Large intestine (tissue), 3 donors: ENCODE data around the gene RHBDL3. TPM values are rescaled to one million over a fixed set of nuclear protein-coding genes. Genes with fewer than 3 reads are reported as not detected.
"Not testable (repeated sequence)": the region's sequence is repeated elsewhere in the genome, so short reads cannot be mapped to it uniquely, and the experiment has no call there.

Experiments used
- DNase-seq, 2 donors: peaks; one replicate each; pipeline versions ENCODE4 v3.0.0 to v3.0.0-alpha.2; 2013
- H3K27ac ChIP-seq: one replicate; pipeline ENCODE4 v1.5.1; 2013; ENCODE audit warnings: low read length
- H3K27me3 ChIP-seq: 2 replicates; pipeline ENCODE4 v1.6.1; 2013; ENCODE audit warnings: low read length; ENCODE audit not compliant: control insufficient read depth, insufficient read depth
- H3K36me3 ChIP-seq: 2 replicates; pipeline ENCODE4 v1.6.1; 2013; ENCODE audit warnings: low read length; ENCODE audit not compliant: control insufficient read depth, insufficient read depth
- H3K4me1 ChIP-seq: one replicate; pipeline ENCODE4 v1.6.1; 2013; ENCODE audit warnings: low read length; ENCODE audit not compliant: control insufficient read depth, insufficient read depth
- H3K4me3 ChIP-seq: one replicate; pipeline ENCODE4 v1.5.1; 2013; ENCODE audit warnings: low read length
- H3K9me3 ChIP-seq: one replicate; pipeline ENCODE4 v1.6.1; 2013; ENCODE audit warnings: mild to moderate bottlenecking, low read depth, low read length, moderate library complexity; ENCODE audit not compliant: control insufficient read depth
- WGBS: methylation state at CpG from one replicate; pipeline ENCODE4 v1.1.5; 2013; ENCODE audit warnings: low lambda C conversion rate; ENCODE audit not compliant: insufficient coverage; 5-methylcytosine and 5-hydroxymethylcytosine counted together
- polyA plus RNA-seq: library from polyadenylated mRNA; unstranded; fragments of 120-200 nt; gene quantifications from one replicate; pipeline ENCODE4 v1.2.1, GENCODE V29; 2013

The RHBDL3 gene
- polyA plus RNA-seq, 1 donor = 0.88 TPM

GRCh38 chr17:32305049-32305448 lies 39.4 kb downstream of the RHBDL3 start:
- no peak overlapping the region for H3K4me3 ChIP-seq
- 100% methylated on average over 1 of the region's 9 CpGs for WGBS
- no peak overlapping the region for H3K27ac ChIP-seq
- no peak for DNase-seq
- peaks cover 5% of the 10 kb centered on the region for H3K27me3 ChIP-seq
- no peaks in the 10 kb centered on the region for H3K36me3 ChIP-seq
- H3K9me3 ChIP-seq = no peaks in the 10 kb centered on the region
- no peaks in the 10 kb centered on the region for H3K4me1 ChIP-seq

GRCh38 chr17:32307658-32308057 lies 42.0 kb downstream of the RHBDL3 start:
- Histone ChIP-seq H3K27me3 (peaks cover 12% of the 10 kb centered on the region), H3K4me1 (no peaks in the 10 kb centered on the region), H3K27ac (no peak overlapping the region), H3K4me3 (no peak overlapping the region), H3K36me3 (no peaks in the 10 kb centered on the region), H3K9me3 (no peaks in the 10 kb centered on the region)
- no CpG with 5 or more reads among the region's 4 CpGs for WGBS
- no peak for DNase-seq

DNA sequence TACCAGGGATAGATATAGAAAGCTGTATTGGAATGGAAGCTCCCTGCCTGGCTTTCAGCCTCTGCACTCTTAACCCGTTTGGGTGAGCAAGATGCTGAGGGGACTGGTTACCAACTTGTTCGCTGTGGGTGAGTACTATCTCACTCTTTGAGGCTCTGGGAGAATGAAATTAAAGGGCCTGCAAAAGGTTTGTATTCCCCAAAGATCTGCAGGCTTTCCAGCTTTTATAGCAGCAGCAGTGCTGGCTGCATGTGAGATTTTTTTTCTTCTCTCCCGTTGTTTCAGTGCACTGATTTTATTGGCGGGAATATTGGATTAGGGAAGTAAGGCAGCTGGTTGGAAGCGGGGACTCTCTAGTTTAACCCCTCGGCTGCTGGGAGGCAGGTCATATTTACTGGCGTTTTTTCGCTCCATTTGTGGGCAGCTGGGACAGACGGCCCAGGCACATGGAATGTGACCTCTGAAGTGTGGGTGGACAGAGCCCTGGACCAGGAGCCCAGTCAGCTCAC lies 45.5 kb downstream of the RHBDL3 start:
- DNase-seq = peak in 1 of 2 donors; percentile 16
- WGBS = 0% methylated on average over 1 of the region's 9 CpGs
- Histone ChIP-seq H3K27ac (no peak overlapping the region), H3K4me3 (no peak overlapping the region), H3K36me3 (no peaks in the 10 kb centered on the region), H3K9me3 (no peaks in the 10 kb centered on the region), H3K4me1 (no peaks in the 10 kb centered on the region), H3K27me3 (peaks cover 12% of the 10 kb centered on the region)

- H3K4me3 ChIP-seq = no peak overlapping the region
- no peaks in the 10 kb centered on the region for H3K9me3 ChIP-seq
- no peaks in the 10 kb centered on the region for H3K4me1 ChIP-seq
- peaks cover 7% of the 10 kb centered on the region for H3K27me3 ChIP-seq
- H3K36me3 ChIP-seq = no peaks in the 10 kb centered on the region
- no CpG with 5 or more reads among the region's 9 CpGs for WGBS
- DNase-seq = no peak
- H3K27ac ChIP-seq = no peak overlapping the region
These were observed 49.0 kb downstream of the RHBDL3 start for GRCh38 chr17:32314636-32315035.

DNA sequence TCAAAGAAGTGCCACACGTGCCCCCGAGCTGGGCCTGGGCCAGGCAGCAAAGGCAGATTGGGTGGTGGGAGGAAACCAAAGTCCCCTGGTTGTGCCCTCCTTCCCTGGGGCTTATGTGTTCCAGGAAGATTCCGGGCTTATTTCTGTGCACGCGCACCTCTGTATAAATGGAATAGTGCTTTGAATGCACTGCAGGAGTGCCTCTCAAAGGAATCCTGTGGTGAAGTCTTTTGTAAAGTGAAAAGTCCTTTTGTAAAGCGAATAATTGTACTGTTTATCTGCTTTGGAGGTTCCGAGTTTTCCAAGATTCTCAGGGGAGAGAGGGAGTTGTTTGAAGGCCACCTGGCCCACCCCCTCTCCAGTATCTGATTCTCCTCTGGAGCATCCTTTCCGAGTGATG lies 49.5 kb downstream of the RHBDL3 start:
- no peak for DNase-seq
- no peaks in the 10 kb centered on the region for H3K36me3 ChIP-seq
- no peak overlapping the region for H3K27ac ChIP-seq
- H3K4me1 ChIP-seq = no peaks in the 10 kb centered on the region
- no CpG with 5 or more reads among the region's 8 CpGs for WGBS
- peaks cover 7% of the 10 kb centered on the region for H3K27me3 ChIP-seq
- H3K9me3 ChIP-seq = no peaks in the 10 kb centered on the region
- H3K4me3 ChIP-seq = no peak overlapping the region

- DNase-seq, H3K27ac ChIP-seq, H3K27me3 ChIP-seq, H3K36me3 ChIP-seq, H3K4me3 ChIP-seq, H3K9me3 ChIP-seq, H3K4me1 ChIP-seq: not testable (repeated sequence)
- WGBS = 100% methylated on average over 1 of the region's 5 CpGs
These were observed 51.0 kb downstream of the RHBDL3 start for GRCh38 chr17:32316653-32317052.

GRCh38 chr17:32317353-32317752 lies 51.7 kb downstream of the RHBDL3 start:
- Histone ChIP-seq H3K9me3 (no peaks in the 10 kb centered on the region), H3K27ac (no peak overlapping the region), H3K27me3 (no peaks in the 10 kb centered on the region), H3K36me3 (no peaks in the 10 kb centered on the region), H3K4me3 (no peak overlapping the region), H3K4me1 (no peaks in the 10 kb centered on the region)
- 67% methylated on average over 3 of the region's 4 CpGs for WGBS
- no peak for DNase-seq

GRCh38 chr17:32318071-32318470 lies 52.4 kb downstream of the RHBDL3 start:
- H3K9me3 ChIP-seq = no peaks in the 10 kb centered on the region
- no peaks in the 10 kb centered on the region for H3K4me1 ChIP-seq
- H3K4me3 ChIP-seq = no peak overlapping the region
- H3K27ac ChIP-seq = no peak overlapping the region
- no CpG with 5 or more reads among the region's 8 CpGs for WGBS
- no peaks in the 10 kb centered on the region for H3K36me3 ChIP-seq
- DNase-seq = no peak
- no peaks in the 10 kb centered on the region for H3K27me3 ChIP-seq

DNA sequence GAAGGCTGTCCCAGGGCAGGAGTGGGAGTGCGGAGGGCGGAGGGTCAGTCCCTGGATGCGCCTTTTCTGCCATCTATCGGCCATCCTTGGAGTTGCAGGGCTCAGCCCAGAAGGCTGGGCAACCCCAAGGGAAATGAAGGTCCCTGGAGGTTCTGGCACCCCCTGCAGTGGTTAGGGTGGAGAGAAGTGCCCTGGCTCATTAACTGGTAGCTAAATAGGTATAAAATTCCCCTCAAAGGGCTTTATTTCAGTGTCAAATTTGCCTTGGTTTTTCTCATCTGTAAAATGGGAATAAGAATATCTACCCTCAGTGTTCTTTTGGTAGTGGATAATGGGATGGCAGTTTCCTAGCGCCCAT lies 53.9 kb downstream of the RHBDL3 start:
- Histone ChIP-seq H3K27me3 (no peaks in the 10 kb centered on the region), H3K4me3 (no peak overlapping the region), H3K9me3 (no peaks in the 10 kb centered on the region), H3K36me3 (no peaks in the 10 kb centered on the region), H3K27ac (no peak overlapping the region), H3K4me1 (no peaks in the 10 kb centered on the region)
- peak in 1 of 2 donors; percentile 45 for DNase-seq
- no CpG with 5 or more reads among the region's 5 CpGs for whole genome bisulfite sequencing

DNA sequence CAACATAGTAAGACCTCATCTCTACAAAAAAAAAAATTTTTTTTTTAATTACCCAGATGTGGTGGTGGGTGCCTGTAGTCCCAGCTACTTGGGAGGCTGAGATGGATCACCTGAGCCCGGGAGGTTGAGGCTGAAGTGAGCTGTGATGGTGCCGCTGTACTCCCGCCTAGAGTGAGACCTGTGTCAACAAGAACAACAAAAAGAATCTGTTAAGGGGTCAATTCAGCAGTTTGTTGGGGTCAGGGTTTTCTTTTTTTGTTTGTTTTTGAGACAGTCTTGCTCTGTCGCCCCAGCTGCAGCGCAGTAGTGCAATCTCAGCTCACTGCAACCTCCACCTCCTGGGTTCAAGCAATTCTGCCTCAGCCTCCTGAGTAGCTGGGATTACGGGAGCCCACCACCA lies 54.4 kb downstream of the RHBDL3 start:
- not testable (repeated sequence) for H3K27ac ChIP-seq, H3K9me3 ChIP-seq, DNase-seq, H3K27me3 ChIP-seq, H3K4me3 ChIP-seq, H3K4me1 ChIP-seq, H3K36me3 ChIP-seq
- no CpG with 5 or more reads among the region's 6 CpGs for WGBS

GRCh38 chr17:32320847-32321246 lies 55.2 kb downstream of the RHBDL3 start:
- Histone ChIP-seq H3K27me3 (no peaks in the 10 kb centered on the region), H3K4me1 (no peaks in the 10 kb centered on the region), H3K4me3 (no peak overlapping the region), H3K27ac (no peak overlapping the region), H3K9me3 (no peaks in the 10 kb centered on the region), H3K36me3 (no peaks in the 10 kb centered on the region)
- DNase-seq = no peak
- WGBS = no CpG with 5 or more reads among the region's 15 CpGs
